K562 (cell line): ENCODE data around the gene NMRK1. TPM values are rescaled to one million over a fixed set of nuclear protein-coding genes. Genes with fewer than 3 reads are reported as not detected.
A peak's percentile ranks its signal among the peaks of the same experiment; 100 is the strongest.

Experiments
- ATAC-seq: fragments of 200-7000 bp; cut with Tn5 transposase; 3 replicates; pipeline ENCODE4 v1.9.1; 2020; ENCODE audit warnings: moderate library complexity
- BruUV-seq: library from RNA; stranded (reverse); fragments of 400-500 nt; replicated peaks from 2 replicates; lab custom pipeline; 2021; lab: Mats Ljungman, UMichigan
- CTCF ChIA-PET: fragments of 300-600 bp; formaldehyde crosslinking; extraction: SDS; loops from one replicate; lab custom pipeline; 2021; ENCODE audit warnings: low intra/inter-chr PET ratio; lab: Yijun Ruan, JAX
- POLR2A ChIA-PET: fragments of 300-600, 350-650 bp; sonication (Branson Sonifier 250); formaldehyde crosslinking; extraction: SDS; loops from one replicate; lab custom pipeline; 2021; ENCODE audit warnings: antibody characterized with exemption, inconsistent platforms; lab: Yijun Ruan, JAX
- DNase-seq, 4 experiments: peaks; one replicate each; pipeline versions ENCODE4 v3.0.0 to v3.0.0-alpha.2; 2011 to 2018; ENCODE audit warnings: low spot score in 3 of 4, mixed read lengths in 3 of 4; ENCODE audit errors: extremely low read depth in 1 of 4
- FAIRE-seq: peaks from 2 replicates; lab custom pipeline; 2011; peaks lifted over from hg19 to GRCh38; lab: Jason Lieb, UNC
- H2AFZ ChIP-seq: 2 replicates; pipeline ENCODE4 v1.6.0; 2011; ENCODE audit warnings: low read depth, low read length, control low read depth, inconsistent platforms
- H3K27ac ChIP-seq: fragments of 200-600 bp; 3 replicates; pipeline ENCODE4 v1.8.0; 2011; ENCODE audit warnings: low read depth, mild to moderate bottlenecking, control low read depth, inconsistent platforms, low read length, moderate library complexity, mixed read lengths; ENCODE audit errors: extremely low read depth
- H3K27me3 ChIP-seq, 2 experiments: fragments of 300-600 bp in 1 of 2; 2 replicates in 1 of 2; 3 replicates in 1 of 2; pipeline versions ENCODE4 v1.6.0 to v1.8.0; 2011; ENCODE audit warnings: inconsistent platforms in 2 of 2, low read length in 2 of 2, mild to moderate bottlenecking in 1 of 2, mixed read lengths in 1 of 2, moderate library complexity in 1 of 2; ENCODE audit not compliant: control insufficient read depth in 2 of 2, insufficient read depth in 2 of 2
- H3K36me3 ChIP-seq: fragments of 300-600 bp; 3 replicates; pipeline ENCODE4 v1.8.0; 2011; ENCODE audit warnings: mild to moderate bottlenecking, low read length, inconsistent platforms; ENCODE audit not compliant: control insufficient read depth, insufficient read depth
- H3K4me1 ChIP-seq, 2 experiments: fragments of 200-600 bp in 1 of 2; replicated peaks in 1 of 2; 2 replicates in 1 of 2; 3 replicates in 1 of 2; pipeline versions ENCODE4 v1.5.1 to v1.8.0; 2011; ENCODE audit warnings: inconsistent platforms in 2 of 2, low read length in 2 of 2, mild to moderate bottlenecking in 1 of 2, mixed read lengths in 1 of 2, moderate library complexity in 1 of 2; ENCODE audit not compliant: control insufficient read depth in 2 of 2, insufficient read depth in 2 of 2
- H3K4me2 ChIP-seq: 2 replicates; pipeline ENCODE4 v1.6.1; 2011; ENCODE audit warnings: low read length, control low read depth, inconsistent platforms, mixed read lengths; ENCODE audit not compliant: insufficient read depth
- H3K4me3 ChIP-seq: fragments of 200-600 bp; sonication (generic), shearing (Covaris generic); 2 replicates; pipeline ENCODE4 v1.5.1; 2016; ENCODE audit warnings: control low read depth, inconsistent platforms
- H3K79me2 ChIP-seq: fragments of 200-600 bp; 3 replicates; pipeline ENCODE4 v1.8.0; 2011; ENCODE audit warnings: low read length, inconsistent platforms; ENCODE audit not compliant: control insufficient read depth, insufficient read depth
- H3K9ac ChIP-seq, 2 experiments: 2 replicates each; pipeline versions ENCODE4 v1.6.0 to v1.6.1; 2011; ENCODE audit warnings: low read depth in 2 of 2, low read length in 2 of 2, control low read depth in 1 of 2, inconsistent platforms in 1 of 2, mild to moderate bottlenecking in 1 of 2, mixed read lengths in 1 of 2; ENCODE audit not compliant: insufficient read depth in 1 of 2
- H3K9me1 ChIP-seq: one replicate; pipeline ENCODE4 v1.6.0; 2011; ENCODE audit warnings: inconsistent platforms, mild to moderate bottlenecking, low read length, moderate library complexity; ENCODE audit not compliant: control insufficient read depth, insufficient read depth
- H3K9me3 ChIP-seq: replicated peaks from 2 replicates; pipeline ENCODE4 v1.5.1; 2011; ENCODE audit warnings: low read depth, low read length, inconsistent platforms; ENCODE audit not compliant: control insufficient read depth, insufficient read depth
- H4K20me1 ChIP-seq: replicated peaks from 2 replicates; pipeline ENCODE4 v1.6.1; 2011; ENCODE audit warnings: low read length, inconsistent platforms, mixed read lengths; ENCODE audit not compliant: control insufficient read depth, insufficient read depth
- CBFA2T2 ChIP-seq: fragments of 450-650 bp; conservative IDR thresholded peaks from 2 replicates; pipeline ENCODE4 v1.6.1; 2017; ENCODE audit warnings: mild to moderate bottlenecking
- EP300 ChIP-seq: IDR thresholded peaks from 2 replicates; pipeline ENCODE4 v1.6.1; 2012; ENCODE audit warnings: low read length, improper control_type of control experiment
- FOXM1 ChIP-seq, 2 experiments: fragments of 450-650 bp in 1 of 2; sonication (generic) in 1 of 2; formaldehyde crosslinking in 1 of 2; IDR thresholded peaks; 2 replicates each; pipeline versions ENCODE4 v1.6.1 to v1.9.0; 2017 to 2022; ENCODE audit warnings: low read depth in 2 of 2, mild to moderate bottlenecking in 2 of 2, missing genetic modification reagents in 1 of 2, moderate library complexity in 1 of 2
- HDAC1 ChIP-seq, 2 experiments: fragments of 450-650 bp; IDR thresholded peaks; 2 replicates each; pipeline ENCODE4 v1.6.1; 2016 to 2017; ENCODE audit warnings: inconsistent platforms in 1 of 2, mild to moderate bottlenecking in 1 of 2, moderate library complexity in 1 of 2
- HDAC2 ChIP-seq: fragments of 450-650 bp; IDR thresholded peaks from 2 replicates; pipeline ENCODE4 v1.6.1; 2016; ENCODE audit warnings: mild to moderate bottlenecking
- KLF16 ChIP-seq: IDR thresholded peaks from 2 replicates; pipeline ENCODE4 v1.6.1; 2016; ENCODE audit warnings: antibody characterized with exemption
- MTA2 ChIP-seq: fragments of 450-650 bp; IDR thresholded peaks from 2 replicates; pipeline ENCODE4 v1.6.1; 2016; ENCODE audit warnings: low read depth
- NCOR1 ChIP-seq: fragments of 450-650 bp; IDR thresholded peaks from 2 replicates; pipeline ENCODE4 v1.6.1; 2016; ENCODE audit warnings: mild to moderate bottlenecking, moderate library complexity
- RCOR1 ChIP-seq, 2 experiments: IDR thresholded peaks; 2 replicates each; pipeline ENCODE4 v1.6.1; 2012; ENCODE audit warnings: low read depth in 2 of 2, low read length in 2 of 2, borderline replicate concordance in 1 of 2, improper control_type of control experiment in 1 of 2
- SMARCA4 ChIP-seq: fragments of 450-650 bp; IDR thresholded peaks from 2 replicates; pipeline ENCODE4 v1.6.1; 2016
- TAL1 ChIP-seq: fragments of 450-650 bp; IDR thresholded peaks from 2 replicates; pipeline ENCODE4 v1.6.1; 2016; ENCODE audit warnings: mild to moderate bottlenecking
- TEAD4 ChIP-seq, 2 experiments: sonication (generic) in 1 of 2; formaldehyde crosslinking in 1 of 2; IDR thresholded peaks; 2 replicates each; pipeline versions ENCODE4 v1.6.1 to v1.8.0; 2012 to 2022; ENCODE audit warnings: borderline replicate concordance in 1 of 2, inconsistent platforms in 1 of 2, low read length in 1 of 2, mild to moderate bottlenecking in 1 of 2, missing genetic modification reagents in 1 of 2
- ZBTB17 ChIP-seq: fragments of 450-650 bp; formaldehyde crosslinking; IDR thresholded peaks from 2 replicates; pipeline ENCODE4 v1.4.0; 2020; ENCODE audit warnings: mild to moderate bottlenecking
- WGBS: fragments of 100-300 bp; shearing (Covaris generic); methylation state at CpG from one replicate; pipeline ENCODE4 v1.1.6; 2016; ENCODE audit warnings: low coverage, mixed read lengths; ENCODE audit not compliant: insufficient coverage; ENCODE audit errors: missing lambda C conversion rate; 5-methylcytosine and 5-hydroxymethylcytosine counted together
- in situ Hi-C: fragments of 300-500 bp; cut with MboI; formaldehyde crosslinking; loops from 4 replicates; pipeline ENCODE4 v1.15.0; 2018; ENCODE audit warnings: inconsistent platforms, mixed read lengths
- intact Hi-C: fragments of 100-400 bp; cut with micrococcal nuclease; formaldehyde crosslinking; loops from 2 replicates; pipeline ENCODE4 v1.14.2; 2022
- polyA plus RNA-seq, 8 experiments: library from polyadenylated mRNA; depleted of rRNA in 4 of 8; stranded (reverse) in 5 of 8; unstranded in 3 of 8; fragments of >200 nt; fragmentation: Nextera tagmentation in 2 of 8; fragmentation: Illumina TruSeq in 1 of 8; extraction: Ambion mirVana in 2 of 8; extraction: Trizol in 1 of 8; gene quantifications; 2 replicates each; pipeline versions ENCODE4 v1.2.1 to v1.2.3, GENCODE V29; 2011 to 2014; ENCODE audit warnings: inconsistent platforms in 1 of 8, missing spikeins in 1 of 8
- total RNA-seq, 7 experiments: library from RNA; depleted of rRNA in 6 of 7; stranded (reverse); fragments of >200 nt in 6 of 7; fragmentation: Illumina TruSeq in 2 of 7; extraction: Trizol in 2 of 7; gene quantifications; 2 replicates each; pipeline versions ENCODE4 v1.2.1 to v1.2.3, GENCODE V29; 2011 to 2021; ENCODE audit warnings: low replicate concordance in 1 of 7

NMRK1 gene
- total and polyA plus RNA-seq, 9 of the 15 experiments (the other 6 are each of a cell fraction or from before 2014, with no cell fraction given): 1.1 to 3.5 (median 1.7) TPM

DNA sequence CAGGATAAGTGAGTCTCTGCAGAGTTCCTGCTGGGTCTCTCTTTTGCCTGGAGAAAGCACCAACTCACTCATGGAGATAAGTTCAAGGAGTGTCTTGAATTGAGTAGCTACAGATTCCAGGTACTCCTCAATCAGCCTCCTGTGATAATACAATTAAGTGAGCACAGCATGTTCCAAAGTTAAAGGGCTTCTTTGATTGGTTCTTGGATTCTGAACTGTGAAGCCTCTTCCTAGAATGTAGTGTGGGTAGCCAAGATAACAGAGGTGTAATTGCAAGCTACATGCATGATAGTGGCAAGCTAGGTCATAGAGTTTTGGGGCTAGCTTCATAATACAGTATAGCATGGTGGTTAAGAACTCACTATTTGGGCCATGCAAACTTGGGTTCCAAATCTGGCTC, 36.7 kb downstream of the NMRK1 start (continued):
- TF ChIP-seq MTA2 (peak; percentile 33; the same call in 1 of the 2 replicates), CBFA2T2 (peak; percentile 75), TAL1 (peak; percentile 74), SMARCA4 (0 out of 2 replicates have a peak, but pooled peaks have one; percentile 55), TEAD4 (IDR thresholded peaks at IDR 0.05; ENCODE audit: low read length) (peak; percentile 71), TEAD4 (CRISPR knock-in tag; IDR thresholded peaks at IDR 0.05; ENCODE audit: borderline replicate concordance) (no peak), NCOR1 (peak; percentile 59), FOXM1 (IDR thresholded peaks at IDR 0.05; ENCODE audit: low read depth) (peak; percentile 28; the same call in 1 of the 2 replicates), FOXM1 (CRISPR knock-in tag; IDR thresholded peaks at IDR 0.05; ENCODE audit: low read depth) (no peak), HDAC2 (peak; percentile 68), EP300 (peak; percentile 54; the same call in 1 of the 2 replicates), ZBTB17 (CRISPR knock-in tag) (no peak), HDAC1 (IDR thresholded peaks at IDR 0.05) (0 out of 4 replicates have a peak, but pooled peaks of 1 of the 2 experiments have one; percentile 20), RCOR1 (IDR thresholded peaks at IDR 0.05; ENCODE audit: borderline replicate concordance in 1 of 2, low read depth in 2 of 2, low read length in 2 of 2) (peak in 1 of 2 experiments; percentile 46; a peak in 1 of 4 replicates)
- TF ChIP-seq, all 486 proteins: peak for 23

GRCh38 chr9:75047506-75047905, 40.4 kb downstream of the NMRK1 start:
- Histone ChIP-seq H3K27ac (no peak overlapping the region), H3K9ac (no peak overlapping the region), H2AFZ (no peak overlapping the region), H3K4me1 (peaks cover 0 to 7% of the 10 kb centered on the region in 2 experiments; a peak in 3 of 5 replicates), H3K9me1 (no peaks in the 10 kb centered on the region), H3K4me2 (no peak overlapping the region), H3K27me3 (no peaks in the 10 kb centered on the region), H4K20me1 (no peaks in the 10 kb centered on the region), H3K36me3 (no peaks in the 10 kb centered on the region), H3K4me3 (no peak overlapping the region), H3K9me3 (no peaks in the 10 kb centered on the region), H3K79me2 (no peaks in the 10 kb centered on the region)
- ATAC-seq (no peak), FAIRE-seq (no peak), DNase-seq (no peak)
- in situ Hi-C loops (no loop called here), intact Hi-C loops (no loop called here)
- POLR2A ChIA-PET: interaction anchor here (0.7 kb wide), 1 partner anchor 10 kb away, joined by 3 read pairs; no protein-coding TSS in a partner anchor
- no peak for TF ChIP-seq KLF16
- BruUV-seq: no TSS peak
- 15% methylated on average over 2 of the region's 2 CpGs for WGBS
- CTCF ChIA-PET: no interaction called here
